IPS DF 4.7 (cell line): Measurements from ENCODE around the gene KIRREL3.

Experiments
- DNase-seq: peaks from one replicate; pipeline ENCODE4 v3.0.0-alpha.2; 2013; ENCODE audit warnings: low spot score; ENCODE audit errors: extremely low read depth

KIRREL3 gene

DNA sequence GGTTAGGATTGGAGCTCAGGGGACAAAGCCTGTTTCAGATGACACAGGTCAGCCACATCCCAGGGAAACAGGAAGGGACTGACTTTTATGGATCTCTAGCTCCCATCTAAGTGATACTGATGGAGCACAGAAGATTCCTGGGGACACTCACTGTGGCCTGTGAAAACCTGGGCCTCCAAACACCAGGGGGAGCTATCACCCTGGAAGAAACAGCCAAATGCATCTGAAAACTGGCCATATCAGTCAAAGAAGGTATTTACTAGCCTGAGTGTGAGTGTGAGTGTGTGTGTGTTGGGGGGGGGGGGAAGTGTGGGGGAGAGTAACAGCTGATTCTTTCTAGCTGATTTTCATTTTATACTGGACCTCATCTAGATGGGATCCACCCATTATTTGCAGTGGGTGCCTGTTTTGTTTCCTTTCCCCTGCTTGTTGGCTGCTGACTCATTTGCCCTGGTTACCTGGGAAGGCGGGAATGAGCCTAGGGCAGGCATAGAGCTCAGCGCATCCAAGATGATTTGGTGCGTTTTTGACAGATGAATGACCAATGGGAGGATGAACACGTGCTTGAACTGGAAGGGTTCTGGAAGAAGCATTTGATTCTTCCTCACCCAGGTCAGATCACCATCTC lies 284.0 kb downstream of the KIRREL3 start:
- peak; percentile 56 for DNase-seq

DNA sequence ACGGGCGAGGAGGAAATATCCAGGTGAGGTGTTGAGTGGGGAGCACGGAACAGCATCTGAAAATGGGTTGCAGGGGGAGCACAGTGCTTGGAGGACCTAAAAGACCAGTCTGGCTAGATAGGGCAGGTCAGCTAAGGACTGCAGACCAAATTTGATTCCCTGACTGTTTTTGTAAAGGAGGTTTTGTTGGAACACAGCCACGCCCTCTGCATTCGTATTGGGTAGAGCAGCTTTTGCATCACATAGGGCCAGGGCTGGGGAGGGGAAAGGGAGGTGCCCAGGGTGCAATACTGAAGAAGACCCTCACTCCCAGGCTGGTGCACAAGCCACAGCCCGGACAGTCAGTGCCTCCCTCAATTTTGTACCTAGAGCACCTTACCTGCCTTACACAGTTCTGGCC lies 286.8 kb downstream of the KIRREL3 start:
- no peak for DNase-seq

DNA sequence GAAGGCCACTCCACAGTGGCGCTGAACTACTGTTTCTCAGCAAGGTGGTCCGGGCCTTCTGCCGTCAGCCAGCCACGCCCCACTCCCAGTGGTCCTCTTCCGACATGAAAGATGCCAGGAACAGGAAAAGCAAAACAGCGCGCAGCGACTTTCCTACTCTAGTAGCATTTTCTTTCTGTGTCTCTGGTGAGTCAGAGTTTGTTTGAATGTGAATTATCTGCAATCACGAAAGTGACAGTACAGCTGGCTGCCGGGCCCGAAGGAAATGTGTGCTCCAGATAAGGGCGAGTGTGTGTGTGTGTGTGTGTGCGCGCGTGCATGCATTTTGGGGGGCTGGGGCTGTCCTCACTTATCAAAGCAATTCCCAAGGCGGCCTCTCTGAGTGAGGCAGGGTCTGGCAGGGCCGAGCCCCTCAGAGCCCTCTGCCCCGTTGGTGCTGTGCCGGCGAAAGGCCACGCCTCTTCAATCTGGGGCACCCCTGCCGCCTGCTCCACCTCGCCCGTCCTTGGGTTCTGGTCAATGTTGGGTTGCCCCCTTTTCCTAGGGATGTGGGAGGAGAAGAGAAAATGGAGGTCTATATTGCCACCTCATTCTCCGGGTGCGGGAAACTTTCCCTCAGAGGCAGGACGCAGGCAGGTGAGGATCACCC lies 288.5 kb downstream of the KIRREL3 start:
- no peak for DNase-seq

DNA sequence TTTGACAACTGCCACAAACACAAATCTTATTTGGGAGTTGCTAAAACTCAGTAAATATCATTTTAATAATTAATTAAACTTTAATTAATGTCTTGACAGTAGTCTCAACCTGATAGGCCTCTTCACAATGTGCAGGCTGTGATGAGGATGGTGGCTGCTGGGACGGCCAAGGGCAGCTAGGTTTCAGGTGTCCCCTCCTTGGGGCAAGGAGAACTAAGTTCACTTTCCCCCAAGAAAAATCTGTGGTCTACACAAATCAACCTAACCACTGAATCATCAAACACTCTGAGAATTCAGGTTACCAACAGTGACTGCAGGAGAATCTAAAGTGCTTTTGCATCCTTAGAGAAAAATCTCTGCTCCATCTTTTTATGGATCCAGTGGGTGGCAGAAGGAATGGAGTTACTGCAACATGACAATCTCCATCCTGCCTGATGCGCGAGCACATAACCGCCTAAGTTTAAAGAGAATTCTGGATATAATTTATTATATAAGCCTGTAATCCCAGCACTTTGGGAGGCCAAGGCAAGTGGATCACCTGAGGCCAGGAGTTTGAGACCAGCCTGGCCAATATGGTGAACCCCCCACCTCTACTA lies 289.7 kb downstream of the KIRREL3 start:
- no peak for DNase-seq

DNA sequence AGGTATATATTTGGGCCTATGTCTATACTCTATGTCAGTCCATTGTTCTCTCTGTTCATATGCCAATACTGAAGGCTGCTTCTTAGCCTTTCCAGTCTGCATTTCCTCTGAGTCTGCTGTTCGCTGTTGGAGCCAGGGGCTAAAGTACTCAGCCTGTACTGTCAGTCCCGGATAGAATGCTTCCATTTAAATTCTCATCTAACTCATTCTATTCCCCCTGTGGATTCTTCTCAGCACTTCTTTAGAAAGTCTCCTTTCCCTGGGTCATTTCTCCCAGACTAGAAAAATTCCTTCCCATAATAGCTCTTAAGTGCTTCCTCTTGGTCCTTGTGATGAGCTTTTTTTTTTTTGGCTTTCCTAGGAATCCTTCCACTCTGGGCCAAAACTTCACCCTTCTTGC lies 293.1 kb downstream of the KIRREL3 start:
- DNase-seq, result no peak

DNA sequence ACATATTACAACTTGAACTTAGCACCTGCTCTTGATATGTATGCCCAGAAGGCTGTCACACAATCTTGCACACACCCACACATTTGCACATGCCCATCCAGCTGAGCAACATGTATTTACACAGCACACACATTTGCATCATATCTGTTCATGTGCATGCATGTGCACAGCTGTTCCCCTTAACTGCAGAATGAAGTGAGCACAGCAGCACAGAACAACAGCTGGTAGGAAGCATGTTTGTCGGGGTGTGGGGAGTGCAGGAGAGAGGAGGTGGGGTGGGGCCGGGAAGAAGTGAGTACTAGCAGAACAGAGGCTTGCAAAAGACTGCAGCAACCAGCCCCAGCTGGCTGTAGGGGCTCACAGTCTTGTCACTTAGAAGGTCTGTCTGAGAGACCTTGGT lies 296.5 kb downstream of the KIRREL3 start:
- no peak for DNase-seq

DNA sequence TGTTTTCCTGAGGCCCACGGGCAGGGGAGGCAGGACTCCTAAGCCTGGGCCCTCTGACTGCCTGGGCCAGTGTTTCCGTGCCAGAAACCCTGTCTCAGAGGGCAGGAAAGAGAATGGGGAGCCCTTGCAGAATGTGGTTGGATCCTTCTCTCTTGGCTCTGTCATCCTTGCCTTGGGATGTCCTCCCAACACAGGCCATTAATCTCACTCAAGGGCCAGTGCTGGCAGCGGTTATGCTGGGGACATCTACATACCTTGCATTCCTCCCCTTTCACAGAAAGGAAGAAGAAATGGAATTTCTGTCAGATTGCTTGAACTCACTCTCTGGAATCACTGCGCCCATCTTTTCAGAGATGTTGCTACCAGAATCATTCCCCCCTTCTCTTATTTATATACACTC lies 296.9 kb downstream of the KIRREL3 start:
- no peak for DNase-seq

DNA sequence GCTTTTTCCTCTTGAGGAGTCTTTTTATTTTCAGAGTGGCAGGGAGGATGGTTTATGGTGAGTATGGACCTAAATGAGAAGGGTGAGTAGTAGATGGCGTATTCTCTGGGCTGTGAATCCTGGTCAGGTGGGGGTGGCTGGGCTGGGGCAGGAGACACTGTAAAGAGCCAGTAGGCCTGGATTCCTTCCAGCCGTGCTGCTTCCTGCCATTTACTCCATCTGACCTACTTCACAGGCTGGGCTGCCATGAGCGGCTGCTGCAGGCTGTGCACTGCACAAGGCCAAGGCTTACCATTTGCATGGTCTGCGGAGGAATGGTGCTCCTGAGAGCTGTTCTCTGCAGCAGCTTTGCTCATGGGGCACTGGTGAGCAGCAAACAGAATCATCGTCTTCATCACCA lies 297.6 kb downstream of the KIRREL3 start:
- DNase-seq, result no peak

DNA sequence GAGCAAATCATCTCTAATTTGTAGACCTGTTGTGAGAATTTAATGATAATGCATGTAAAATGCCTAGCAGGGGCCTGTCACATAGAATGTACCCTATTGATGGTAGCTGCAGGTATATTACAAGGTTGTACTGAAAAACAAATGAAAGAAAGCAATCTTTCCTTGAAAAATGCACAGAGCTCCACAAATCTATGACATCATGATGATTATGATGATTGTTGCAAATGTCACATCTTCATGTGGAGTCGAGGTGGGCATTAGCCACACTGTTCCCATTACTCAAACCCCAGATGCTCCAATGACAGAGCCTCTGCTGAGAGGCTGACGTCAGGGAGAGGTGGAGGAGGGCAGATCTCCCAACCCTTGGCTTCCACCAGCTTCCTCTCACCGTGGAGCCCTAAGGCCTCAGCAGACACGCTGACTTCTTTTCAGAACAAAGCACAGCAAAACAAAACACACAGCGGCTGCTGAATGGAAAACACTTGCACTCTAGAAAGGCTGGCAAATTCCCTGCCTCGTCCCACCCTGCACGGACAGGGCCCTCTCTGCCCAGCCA lies 298.3 kb downstream of the KIRREL3 start:
- no peak for DNase-seq

DNA sequence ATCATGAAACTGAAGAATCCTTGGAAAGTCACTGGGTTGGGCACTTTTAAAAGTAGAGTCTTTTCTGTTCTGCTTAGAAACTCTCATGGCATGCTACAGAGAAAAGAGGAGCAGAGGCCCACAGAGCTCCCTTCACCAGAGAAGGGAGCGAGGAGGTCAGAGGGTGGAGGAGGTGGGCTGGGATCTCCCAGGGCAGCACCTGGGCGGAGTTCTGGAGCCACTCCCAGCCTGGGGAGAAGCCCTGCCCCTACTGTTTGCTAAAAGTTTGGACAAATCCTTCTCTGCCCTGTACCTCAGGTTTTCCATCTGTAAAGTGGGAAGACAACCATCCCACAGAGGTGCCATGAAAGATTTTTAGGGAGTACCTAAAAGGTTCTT lies 299.1 kb downstream of the KIRREL3 start:
- DNase-seq, result no peak

DNA sequence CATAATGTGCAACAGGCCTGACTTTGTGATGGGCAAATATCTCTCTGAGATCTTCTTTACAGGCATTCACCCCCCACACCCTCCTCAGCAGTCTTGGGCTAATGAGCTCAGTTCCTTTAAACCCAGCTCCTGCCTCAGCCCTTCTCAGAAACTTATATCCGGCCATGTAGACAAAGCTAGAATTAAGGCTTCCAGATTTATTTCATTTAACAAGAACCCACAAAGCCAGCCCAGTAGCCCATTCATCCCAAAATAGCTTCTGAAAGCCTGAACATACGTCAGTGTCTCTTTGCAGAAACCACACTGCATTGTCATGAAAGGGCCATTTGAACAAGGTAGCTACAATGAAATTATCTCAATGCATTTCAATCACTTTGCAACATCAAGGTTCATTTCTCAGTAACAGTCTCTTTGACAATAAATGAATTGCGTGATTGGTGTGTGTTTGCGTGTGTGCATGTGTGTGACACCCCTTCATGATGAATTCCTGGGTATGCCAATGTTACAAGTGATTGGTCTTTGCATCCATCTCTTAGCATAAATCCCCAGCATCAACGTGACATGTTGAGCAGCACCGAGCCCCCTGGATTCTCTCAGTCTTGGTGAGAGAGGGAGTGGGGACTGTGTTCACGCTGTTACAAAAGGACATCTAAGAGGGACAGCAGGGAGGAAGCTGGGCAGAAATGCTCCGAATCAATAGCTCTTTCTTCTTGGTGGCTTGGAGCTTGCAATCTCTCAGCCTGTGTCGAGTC lies 299.6 kb downstream of the KIRREL3 start:
- no peak for DNase-seq

DNA sequence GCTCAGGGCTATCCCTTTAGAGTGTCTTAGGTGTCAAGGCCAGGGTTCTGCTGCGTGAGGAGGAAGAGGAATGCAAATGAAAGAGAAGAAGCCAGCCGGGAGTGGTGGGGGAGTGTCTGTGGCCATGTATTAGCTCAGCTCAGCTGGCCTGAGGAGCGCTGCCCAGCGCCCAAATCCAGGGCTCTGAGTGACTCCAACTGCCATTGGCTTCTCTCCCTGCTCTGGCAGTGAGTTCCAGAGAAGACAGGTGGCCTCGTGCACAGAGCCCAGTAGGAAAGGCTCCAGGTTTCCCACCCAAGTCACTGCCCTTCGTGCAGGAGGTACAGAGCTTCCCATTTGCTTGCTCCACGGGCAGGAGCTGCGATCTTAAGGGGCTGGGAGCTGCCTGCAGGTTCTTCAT lies 302.0 kb downstream of the KIRREL3 start:
- no peak for DNase-seq

DNA sequence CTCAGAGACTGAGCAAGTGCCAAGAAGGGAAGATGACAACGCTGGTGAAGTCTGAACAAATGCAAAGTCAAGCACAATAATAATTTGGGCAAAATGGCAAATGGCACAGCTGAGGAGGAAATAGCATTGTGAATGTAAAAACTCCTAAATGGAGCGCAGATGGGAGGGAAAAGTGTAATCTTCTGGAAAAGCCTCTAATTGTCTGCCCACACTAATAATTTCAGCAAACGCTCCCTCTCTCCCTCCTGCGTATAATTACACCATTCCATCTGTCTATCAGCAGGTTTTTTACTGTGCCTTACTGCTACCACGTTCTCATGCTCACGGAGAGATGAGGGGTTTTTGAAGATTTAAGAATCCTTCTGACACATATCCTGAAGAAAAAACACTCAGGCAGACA lies 302.6 kb downstream of the KIRREL3 start:
- DNase-seq, result no peak

DNA sequence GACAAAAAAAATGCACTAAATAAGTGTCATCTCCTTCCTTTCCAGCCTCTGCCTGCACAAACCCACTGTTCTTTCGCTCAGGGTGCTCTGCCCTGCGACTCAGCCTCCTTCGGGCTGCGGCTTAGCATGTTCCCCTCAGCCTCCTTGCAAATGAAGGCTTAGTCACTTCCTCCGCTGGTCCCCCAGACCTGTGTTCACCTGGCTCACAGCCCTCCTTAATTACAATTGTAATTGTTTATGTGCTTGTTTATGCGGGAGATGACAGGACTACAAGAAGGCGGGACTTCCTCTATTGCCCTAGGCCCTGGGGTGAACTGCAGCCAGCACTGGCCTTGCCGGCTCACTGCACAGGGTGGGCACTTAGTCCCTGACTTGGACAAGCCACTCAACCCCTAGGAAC lies 303.6 kb downstream of the KIRREL3 start:
- no peak for DNase-seq

DNA sequence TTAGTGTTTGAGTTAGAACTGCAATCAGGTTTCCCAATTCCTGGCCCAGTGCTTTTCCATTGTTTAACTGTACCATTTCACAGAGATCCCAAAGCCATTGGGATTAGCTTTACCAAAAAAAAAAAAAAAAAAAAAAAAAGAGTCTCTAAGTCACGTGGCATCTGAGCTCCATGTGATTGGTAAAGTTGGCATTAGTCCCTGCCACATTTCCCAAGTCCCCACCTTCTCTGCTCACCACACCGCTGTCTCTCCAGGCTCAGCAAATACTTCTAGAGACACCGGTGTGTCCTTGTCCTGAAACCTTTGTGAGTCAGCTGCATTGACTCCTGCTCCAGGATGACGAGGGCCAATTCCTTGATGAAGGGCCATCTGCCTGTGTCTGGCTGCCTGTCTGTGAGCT lies 305.3 kb downstream of the KIRREL3 start:
- no peak for DNase-seq

DNA sequence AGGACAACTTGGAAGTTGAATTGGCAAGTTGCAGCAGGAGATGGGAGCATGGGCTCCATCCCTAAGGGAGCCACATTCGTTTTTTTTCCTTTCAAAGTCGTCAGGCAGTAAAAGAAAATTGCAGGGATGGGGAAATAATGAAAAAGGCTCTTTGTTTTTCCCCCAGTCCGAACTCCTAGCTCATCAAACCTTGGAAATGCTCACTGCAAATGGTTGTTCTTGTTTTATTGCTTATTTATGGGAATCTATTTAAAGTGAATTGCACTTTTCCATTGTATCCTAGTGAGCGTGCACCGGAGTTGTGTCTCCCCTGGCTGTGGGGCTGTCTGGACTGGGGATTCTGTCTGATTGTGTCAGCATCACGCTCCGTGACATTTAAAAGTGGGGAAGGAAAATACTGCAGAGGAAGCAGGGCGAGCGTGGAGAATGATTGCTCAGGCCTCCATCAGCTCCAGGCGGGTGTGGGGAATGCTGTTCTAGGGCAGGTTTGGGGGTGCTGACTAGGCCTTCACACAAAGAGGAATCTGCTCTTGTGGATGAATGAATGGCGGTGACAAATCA lies 306.4 kb downstream of the KIRREL3 start:
- no peak for DNase-seq

DNA sequence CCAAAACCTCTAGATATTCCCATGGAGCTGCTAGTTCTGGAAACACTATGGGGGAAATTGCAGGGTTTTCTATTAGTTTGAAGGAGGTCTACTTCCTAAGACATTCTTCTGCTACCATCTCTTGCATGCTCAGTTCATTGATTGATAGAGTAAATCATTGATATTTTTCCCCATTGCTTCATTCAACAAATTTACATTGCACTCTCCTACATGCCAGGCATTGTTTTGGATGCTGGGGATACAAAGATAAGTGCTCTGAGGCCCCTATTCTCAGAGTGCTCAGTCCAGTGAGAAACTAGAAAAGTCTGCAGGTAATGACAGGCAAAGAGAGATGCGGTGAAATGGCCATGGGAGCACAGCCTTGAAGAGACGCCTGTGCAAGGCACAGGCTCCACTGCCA lies 313.1 kb downstream of the KIRREL3 start:
- no peak for DNase-seq

DNA sequence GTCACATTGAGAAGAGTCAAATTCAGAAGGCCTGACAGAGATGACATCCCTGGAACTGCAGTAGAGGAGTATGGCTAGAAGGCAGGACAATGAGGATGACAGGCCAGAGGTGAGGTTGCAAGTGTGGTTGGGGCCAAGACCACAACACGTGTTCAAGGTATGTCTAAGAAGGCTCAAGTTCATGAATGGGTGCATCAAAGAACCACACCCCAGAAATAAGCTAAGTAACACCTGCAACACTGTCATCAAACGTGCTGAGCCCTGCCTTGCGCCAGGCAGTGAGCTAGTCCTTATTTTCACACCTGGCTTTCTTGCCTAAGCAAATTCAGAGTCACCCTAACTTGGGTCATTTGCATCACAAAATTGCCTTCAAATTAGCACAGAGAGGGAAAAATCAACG lies 313.6 kb downstream of the KIRREL3 start:
- no peak for DNase-seq

DNA sequence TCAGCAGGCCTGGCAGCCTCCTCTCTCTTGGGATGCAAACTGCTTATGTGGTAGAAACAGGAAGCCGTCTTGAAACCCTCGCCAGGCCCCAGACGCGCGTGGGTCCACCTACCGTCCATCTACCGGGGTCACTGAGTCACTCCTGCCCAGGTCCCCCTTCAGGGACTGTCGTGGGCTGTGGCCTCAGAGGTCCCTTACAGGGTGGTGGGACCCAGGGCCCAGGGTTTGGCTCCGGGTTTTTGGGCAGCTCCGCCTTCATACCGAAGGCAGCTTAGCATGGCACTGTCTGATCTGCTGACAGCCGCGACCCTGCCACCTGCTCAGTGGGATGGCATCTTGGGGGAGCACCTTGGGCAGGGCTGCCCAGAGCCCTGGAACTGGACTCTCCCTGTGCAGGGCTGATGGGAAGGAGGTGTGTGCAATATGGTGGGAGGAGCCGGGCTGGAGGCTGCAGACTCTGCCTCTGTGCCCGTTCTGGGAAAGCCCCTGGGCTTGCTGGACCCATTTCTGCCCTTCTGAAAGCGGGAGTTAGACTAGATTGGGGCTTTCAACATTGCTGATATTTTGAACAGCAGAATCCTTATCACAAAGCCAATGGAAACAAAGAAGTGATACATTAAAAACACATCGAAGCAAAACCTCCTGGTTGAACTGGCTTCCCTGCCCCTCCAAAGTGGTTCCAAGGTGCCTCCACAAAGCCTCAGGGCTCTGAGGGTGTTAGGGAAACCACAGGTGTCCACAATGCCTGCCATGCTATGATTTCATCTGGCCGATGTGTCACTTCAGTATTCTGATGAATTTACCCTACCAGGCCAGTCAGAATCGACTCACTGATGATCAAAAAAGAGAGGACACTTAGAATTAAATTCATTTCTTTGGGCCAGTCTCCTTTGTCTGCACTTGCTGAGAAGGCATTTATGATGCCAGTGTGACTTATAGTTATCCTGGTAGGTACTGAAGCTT lies 316.5 kb downstream of the KIRREL3 start:
- no peak for DNase-seq

DNA sequence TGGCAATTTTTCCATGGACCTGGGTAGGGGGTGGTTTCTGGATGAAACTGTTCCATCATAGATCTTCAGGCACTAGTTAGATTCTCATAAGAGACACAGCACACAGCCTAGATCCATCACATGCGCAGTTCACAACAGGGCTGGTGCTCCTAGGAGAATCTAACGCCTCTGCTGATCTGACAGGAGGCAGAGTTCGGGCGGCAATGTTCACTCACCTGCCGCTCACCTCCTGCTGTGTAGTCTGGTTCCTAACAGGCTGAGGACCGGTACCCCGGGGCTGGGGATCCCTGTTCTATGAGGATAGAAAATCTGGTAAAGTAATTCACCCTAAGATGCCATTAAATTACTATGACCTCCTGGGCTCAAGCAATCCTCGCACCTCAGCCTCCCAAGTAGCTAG lies 318.0 kb downstream of the KIRREL3 start:
- DNase-seq, result no peak

DNA sequence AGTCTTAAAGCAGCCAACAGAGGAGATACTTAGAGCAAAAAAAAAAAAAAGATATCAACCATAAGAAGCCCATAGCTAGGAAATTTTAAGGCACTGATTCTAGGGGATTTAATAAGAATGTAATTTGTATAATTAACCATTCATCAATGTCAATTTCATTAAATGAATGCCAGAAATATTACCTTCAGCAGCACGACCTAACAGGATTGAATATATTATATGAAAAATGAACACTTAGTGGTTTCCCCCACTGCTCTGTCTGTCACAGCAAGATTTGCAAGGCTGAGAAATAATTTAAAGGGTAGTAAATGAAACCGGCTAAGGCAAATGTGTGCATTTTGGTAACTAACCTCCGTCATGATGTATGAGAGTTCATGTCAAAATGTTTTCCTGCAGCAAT lies 319.9 kb downstream of the KIRREL3 start:
- DNase-seq, result no peak
